ENCODE measurements around the gene TRAF4.

DNA sequence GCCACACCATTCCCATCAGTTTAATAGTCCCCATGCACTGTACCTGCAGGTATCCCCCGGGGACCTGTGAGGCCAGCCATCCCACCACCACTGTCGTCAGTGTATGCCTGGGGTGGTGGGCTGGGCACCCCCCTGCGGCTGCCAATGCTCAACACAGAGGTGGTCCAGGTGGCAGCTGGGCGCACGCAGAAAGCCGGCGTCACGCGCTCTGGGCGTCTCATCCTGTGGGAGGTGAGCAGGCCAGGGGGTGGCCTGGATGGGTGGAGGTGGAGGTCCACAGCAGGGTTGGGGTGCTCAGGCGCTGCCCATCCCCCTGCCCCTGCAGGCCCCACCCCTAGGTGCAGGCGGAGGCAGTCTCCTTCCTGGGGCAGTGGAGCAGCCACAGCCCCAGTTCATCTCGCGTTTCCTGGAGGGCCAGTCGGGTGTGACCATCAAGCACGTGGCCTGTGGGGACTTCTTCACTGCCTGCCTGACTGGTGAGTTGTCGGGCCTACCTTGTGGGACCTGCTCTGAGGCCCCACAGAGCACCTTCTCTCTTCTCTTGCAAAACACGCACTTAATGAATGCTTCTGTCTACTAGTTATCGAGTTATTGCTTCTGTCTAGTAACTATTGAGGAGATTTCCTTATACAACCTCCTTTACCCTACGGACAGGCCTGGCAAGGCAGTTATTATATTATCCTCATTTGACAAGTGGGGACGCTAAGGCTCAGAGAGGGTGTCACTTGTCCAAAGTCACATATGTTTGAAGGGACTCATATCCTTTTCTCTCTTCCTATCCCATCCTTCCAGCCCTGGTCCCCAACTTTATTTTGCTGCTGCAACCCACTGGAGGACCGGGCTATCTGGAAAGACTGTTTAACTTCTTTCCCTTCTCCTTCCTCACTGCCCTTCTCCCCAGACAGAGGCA is 5.8 kb upstream of the TRAF4 start:
- TF ChIP-seq, protein P1, sequence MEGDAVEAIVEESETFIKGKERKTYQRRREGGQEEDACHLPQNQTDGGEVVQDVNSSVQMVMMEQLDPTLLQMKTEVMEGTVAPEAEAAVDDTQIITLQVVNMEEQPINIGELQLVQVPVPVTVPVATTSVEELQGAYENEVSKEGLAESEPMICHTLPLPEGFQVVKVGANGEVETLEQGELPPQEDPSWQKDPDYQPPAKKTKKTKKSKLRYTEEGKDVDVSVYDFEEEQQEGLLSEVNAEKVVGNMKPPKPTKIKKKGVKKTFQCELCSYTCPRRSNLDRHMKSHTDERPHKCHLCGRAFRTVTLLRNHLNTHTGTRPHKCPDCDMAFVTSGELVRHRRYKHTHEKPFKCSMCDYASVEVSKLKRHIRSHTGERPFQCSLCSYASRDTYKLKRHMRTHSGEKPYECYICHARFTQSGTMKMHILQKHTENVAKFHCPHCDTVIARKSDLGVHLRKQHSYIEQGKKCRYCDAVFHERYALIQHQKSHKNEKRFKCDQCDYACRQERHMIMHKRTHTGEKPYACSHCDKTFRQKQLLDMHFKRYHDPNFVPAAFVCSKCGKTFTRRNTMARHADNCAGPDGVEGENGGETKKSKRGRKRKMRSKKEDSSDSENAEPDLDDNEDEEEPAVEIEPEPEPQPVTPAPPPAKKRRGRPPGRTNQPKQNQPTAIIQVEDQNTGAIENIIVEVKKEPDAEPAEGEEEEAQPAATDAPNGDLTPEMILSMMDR (IDR thresholded peaks at IDR 0.05) = no peak
- no peak for TF ChIP-seq POLR2A (IDR thresholded peaks at IDR 0.05)

All from Peyer's patch (tissue), 4 donors.